Stimulated activated CD8-positive, alpha-beta memory T cell treated with anti-CD3 and anti-CD28 coated beads, Interleukin-4, amount 100 ng/mL, for 48 hours (primary cell): ENCODE data around the gene SRC.

ENCODE experiments used
- DNase-seq: peaks from one replicate; pipeline ENCODE4 v3.0.0-alpha.2; 2020

Gene SRC

DNA sequence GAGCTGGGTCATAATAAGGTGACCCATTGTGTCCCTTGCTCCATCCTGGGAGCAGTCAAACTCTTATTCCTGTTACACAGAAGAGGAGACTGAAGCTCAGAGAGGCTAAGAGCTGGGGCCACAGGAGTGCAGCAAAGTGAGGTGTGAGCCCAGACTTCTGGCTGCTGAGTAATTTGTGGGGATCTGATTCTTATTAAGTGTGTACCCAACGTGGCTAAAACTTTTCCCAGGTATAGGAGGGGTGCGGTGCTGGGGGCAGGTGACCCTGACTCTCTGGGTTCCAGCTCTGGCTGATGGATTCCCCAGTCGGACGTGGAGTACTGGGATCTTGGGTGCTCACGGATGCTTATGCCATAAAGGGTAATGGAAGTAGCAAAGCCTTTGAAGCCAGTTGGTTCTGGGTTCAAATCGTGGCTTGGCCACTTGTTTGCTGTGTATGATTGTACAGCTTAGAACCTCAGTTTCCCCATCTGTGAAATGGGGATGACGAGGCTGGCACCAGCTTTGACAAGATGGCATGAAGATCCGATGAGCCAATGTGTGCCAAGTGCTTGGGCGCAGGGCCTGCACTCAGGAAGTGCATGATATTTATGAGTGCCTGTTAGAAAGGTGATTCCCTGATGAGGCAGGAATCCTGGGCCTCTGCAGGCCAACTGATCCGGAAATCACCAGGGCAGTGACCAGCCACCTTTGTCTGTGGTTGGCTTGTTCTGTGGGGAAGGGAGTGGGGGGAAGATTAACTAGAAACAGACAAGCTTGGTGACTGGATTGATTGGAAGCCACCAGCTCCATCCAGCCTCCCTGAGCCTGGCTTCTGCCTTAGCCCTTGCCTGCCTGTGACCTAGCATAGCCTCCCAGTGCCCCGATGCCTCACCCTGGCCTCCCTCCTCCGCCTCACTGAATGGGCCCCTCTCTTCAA lies 6.0 kb downstream of the SRC start:
- DNase-seq = no peak

- DNase-seq = no peak
Measured at GRCh38 chr20:37352608-37352980, 6.7 kb downstream of the SRC start.

DNA sequence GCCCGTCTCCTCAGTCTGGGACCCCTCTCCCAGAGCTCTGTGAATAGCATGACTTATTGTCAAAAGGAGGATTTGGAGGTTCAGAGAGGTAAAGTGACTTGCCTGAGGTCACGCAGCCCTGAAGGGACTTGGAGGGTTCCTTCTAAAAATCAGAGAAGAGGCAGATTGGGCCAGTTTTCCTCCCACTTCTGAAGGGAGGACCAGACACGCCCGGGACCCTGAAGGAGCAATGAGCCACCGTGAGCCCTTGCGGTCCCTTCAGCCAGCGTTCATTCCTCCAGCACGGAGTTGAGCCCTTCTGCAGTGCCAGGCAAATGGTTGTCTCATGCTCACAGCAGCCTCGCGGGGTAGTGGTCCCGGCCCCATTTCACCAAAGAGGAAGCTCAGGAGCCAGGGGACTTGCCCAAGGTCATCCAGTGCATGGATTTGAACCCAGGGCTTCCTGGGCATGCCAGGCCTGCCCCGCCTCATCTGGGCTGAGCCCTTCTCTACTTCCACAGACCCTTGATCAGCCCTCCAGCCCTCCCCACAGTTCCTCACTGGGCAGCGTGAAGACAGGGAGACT lies 7.4 kb downstream of the SRC start:
- no peak for DNase-seq

DNA sequence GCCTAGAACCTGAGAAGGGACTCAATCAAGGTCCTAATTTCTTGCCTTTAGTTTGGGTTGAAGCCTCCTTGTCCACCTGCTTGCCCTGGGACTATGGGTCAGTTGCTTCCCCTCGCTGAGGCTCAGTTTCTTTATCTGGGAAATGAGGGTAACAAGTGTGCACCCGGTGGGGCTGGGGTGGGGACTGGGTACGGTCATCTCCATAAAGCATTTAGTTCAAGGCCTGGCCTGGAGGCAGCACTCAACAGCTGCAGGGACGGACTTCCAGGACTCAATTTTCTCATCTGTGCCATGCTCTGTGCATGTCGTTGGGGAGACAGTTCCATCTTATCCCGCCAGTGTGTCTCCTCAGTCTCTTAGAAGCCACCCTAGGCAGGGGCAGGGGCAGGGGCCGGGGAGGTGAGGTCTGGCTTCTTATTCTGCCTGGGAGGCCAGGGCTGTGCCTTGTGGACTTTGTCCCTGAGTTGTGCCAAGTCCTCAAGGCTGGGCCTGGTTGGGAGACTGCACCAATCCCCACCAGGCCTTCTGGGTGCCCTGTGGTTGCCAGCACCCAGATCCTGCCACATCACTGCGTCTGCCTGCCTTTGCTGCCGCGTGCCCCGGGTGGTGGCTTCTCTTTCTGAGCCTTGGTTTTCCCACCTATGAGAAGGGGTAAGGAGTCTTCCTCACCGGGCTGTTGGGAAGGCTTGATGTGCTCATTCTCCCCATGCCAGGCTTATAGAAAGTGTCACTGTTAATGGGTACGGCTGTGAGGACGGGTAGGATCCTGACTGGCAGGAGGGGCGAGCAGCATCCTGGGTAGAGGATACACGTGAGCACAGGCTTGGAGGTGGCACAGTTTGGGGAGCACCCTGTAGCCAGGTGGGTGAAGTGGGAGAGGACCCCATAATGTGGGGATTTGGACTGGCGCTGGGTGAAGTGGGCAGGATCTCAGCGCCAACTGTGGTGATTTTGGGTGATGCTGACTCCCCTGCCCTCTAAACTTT lies 8.6 kb downstream of the SRC start:
- DNase-seq = no peak

- no peak for DNase-seq
Measured at GRCh38 chr20:37355252-37356180, 9.6 kb downstream of the SRC start.

DNA sequence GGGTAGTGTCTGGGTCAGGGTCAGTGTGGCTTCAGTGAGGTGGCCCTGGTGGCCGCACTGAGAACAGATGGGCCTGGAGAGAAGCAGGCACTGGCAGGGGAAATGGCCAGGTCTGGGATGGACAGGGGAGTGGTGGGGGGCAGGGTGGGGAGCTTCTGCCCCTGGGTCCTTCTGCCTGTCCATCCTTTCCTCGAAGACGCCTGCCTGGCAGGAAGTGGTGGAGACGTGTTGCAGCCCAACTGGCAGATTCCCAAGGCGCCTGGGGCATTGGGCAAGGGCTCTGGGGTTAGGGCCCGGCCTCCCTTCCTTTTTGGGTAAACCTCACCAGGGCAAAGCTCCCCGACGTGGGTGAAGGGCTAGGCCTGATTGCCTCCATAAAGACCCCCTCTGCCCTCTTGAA lies 10.4 kb downstream of the SRC start:
- no peak for DNase-seq

GRCh38 chr20:37356961-37357371 lies 11.0 kb downstream of the SRC start:
- DNase-seq = no peak

DNA sequence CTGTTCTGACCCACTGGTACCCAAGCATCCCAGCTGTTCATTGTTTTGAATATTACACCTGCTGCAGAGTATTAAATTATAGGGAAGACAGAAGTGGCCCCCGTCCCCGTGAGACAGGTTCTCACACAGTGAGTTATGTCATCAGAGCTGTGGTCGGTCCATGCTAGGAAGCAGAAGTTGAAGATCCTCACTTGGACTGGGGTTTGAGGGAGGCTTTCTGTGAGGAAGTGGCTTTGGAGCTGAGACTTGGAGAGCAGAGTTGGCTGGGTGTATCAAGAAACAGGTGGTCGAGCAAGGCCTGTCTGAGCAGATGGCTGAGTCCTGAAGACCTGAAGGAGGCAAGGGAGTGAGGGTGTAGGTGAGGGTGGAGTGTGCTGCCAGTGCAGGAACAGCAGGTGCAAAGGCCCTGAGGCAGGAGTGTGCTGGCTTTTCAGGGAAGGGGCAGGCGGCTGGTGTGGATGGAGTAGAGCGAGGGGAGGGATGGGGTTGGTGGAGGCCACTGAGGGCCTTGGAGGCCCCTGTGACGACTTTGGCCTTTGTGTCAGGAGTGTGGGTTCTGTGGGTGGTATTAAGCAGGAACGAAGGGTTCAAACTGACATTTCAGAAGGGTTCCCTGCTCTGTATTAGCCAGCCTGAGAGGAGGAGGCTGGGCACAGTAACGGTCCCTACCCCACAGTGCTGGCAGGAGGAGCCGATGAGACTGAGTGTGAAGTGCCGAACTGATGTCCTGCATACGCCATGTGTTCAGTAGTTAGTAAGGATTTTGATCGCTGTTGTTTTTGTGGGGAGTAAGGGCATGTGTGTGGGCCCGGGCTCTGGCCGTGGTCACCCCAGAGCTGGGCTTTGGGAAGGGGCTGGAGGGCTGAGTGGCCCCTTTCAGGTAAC lies 11.8 kb downstream of the SRC start:
- DNase-seq = no peak

DNA sequence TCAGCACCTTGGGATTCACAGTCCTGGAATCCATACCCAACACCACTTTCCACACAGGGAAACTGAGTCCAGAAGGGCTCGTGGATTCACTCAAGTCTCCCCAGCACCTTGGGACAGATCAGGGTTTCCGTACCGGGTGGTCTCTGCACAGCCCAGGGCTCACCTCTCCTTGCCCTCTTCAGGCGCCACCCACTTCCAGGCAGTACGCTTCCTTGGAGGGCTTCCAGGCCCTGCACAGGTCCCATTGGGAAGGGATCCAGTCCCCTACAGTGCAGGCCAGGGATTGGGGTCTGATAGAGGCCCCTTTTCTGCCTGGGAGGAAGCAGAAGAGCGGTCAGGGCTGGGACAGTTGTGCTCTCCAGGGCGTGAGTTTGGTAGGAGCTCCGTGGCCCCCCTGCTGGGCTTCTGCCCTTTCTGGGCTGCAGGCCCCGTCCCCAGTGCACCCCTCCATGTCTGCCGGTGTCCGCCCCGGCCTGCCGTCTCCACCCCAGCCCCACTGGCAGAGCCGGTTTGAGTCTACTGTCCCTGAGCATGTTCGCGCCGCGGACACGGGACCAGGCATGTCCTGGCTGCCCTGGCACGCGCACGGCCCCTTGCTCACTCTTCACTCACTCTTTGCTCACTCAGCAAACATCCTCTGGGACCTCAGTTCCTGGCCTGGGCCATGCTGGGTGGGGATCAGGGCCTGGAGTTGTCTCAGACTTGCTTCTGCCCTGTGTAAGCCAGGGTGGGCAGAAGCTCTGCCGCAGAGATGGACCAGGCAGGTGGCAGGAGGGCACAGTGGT lies 12.6 kb downstream of the SRC start:
- DNase-seq = no peak

GRCh38 chr20:37359331-37359730 lies 13.4 kb downstream of the SRC start:
- DNase-seq = no peak

DNA sequence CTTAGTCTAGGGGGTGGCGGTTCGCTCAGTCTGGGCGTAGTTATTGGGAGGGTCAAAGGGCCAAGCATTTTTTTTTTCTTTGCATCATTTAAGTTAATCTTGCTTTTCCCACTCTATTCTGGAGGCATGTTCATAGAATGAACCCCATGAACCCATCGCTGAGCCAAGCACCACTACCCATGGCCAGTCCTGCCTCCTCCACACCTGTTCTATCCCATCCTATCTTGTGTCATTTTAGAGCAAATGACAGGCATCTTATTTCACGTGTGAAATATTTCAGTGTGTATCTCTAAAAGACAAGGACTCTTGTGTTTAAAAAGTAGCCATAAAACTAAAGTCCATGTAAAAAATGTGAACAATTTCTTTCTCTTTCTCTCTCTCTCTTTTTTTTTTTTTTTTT lies 13.9 kb downstream of the SRC start:
- DNase-seq = no peak

GRCh38 chr20:37360391-37361115 lies 14.6 kb downstream of the SRC start:
- no peak for DNase-seq

GRCh38 chr20:37361336-37361735 lies 15.4 kb downstream of the SRC start:
- no peak for DNase-seq

DNA sequence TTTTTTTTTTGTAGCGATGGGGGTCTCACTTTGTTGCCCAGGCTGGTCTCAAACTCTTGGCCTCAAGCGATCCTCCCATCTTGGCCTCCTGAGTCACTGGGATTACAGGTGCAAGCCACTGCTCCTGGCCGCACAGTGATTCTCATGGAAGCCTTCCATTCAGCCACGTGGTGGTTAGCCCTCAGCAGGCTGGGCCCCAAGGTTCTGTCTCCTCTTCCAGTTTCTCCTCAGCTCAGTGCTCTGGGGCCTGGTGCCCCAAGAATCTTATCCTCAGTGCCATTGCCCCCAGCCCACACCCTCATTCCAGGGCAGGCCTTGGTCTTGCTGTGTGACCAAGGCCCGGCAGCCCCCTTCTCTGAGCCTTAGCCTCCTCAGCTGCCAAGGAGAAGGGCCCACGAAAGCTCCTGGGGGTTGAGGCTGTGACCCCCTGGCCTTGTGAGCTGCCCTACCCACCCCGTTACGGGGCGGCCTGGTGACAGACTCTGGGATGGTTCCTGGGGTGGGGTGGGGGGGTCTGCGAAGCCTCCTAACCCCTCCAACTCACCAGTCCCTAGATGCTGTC lies 16.4 kb downstream of the SRC start:
- DNase-seq = no peak

GRCh38 chr20:37362821-37363220 lies 16.9 kb downstream of the SRC start:
- DNase-seq = no peak

DNA sequence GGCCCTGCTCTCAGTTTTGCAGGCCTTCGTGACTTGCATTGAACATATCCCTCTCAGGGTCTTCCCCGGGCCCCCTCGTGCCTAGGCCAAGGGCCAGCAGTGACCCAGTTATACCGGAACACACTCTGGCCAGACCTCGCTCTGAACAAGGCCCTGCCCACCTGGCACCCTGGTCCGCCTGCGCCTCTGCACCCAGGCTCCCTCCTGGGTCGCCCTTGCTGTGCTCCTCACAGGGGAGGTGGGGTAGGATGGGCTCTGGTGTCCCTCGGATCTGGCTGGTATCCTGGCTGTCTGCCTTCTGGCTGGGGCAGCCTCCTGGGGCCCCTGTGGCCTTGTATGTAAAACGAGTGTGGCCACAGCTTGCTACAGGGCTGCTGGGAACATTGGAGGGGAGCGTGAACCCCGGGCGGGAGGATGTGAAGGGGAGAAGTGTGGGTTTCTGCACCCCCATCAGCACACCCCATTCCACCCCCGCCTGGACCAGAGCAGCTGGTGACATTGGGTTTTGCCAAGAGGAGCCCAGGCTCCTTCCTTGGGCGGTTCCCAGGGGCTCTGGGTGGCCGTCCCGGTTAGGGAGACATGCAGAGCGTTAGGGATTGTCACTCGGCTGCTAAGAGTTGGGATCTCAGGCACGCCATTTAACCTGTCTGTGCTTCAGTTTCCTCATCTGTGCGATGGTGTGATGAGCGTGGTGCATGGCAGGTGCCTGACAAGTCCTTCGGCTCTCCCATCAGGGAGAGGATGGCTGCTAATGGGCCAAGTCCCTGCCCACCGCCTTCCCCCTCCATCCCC lies 17.5 kb downstream of the SRC start:
- DNase-seq = no peak

- DNase-seq = no peak
Measured at GRCh38 chr20:37364013-37364926, 18.3 kb downstream of the SRC start.
